ENCODE measurements around the gene NUP188. TPM values are rescaled to one million over a fixed set of nuclear protein-coding genes. Genes with fewer than 3 reads are reported as not detected.

The NUP188 gene
- polyA plus RNA-seq, 3 donors from 2014 or later = 12.2 to 31.8 (median 18.6) TPM

GRCh38 chr9:129037767-129038098, 90.2 kb downstream of the NUP188 start:
- Mint-ChIP-seq H3K4me3 (peak overlapping the region; percentile 90 to 98 (median 95)), H3K27ac (peak overlapping the region in 3 of 6 donors; percentile 40 to 79 (median 64)), H3K27me3 (ENCODE audit: low read depth in 3 of 3) (peaks cover 5% of the 10 kb centered on the region in 3 donors), H3K36me3 (peaks cover 0 to 7% (median 0%) of the 10 kb centered on the region in 3 donors), H3K4me1 (peaks cover 37 to 40% of the 10 kb centered on the region in 2 donors), H3K9me3 (no peaks in the 10 kb centered on the region)
- DNase-seq = no peak

- H3K36me3 Mint-ChIP-seq = peaks cover 0 to 7% (median 0%) of the 10 kb centered on the region in 3 donors
- DNase-seq = no peak
- H3K4me1 Mint-ChIP-seq = peaks cover 37 to 40% of the 10 kb centered on the region in 2 donors
- peak overlapping the region in 3 of 6 donors; percentile 40 to 79 (median 64) for H3K27ac Mint-ChIP-seq
- peak overlapping the region; percentile 53 to 98 (median 93) for H3K4me3 Mint-ChIP-seq
- no peaks in the 10 kb centered on the region for H3K9me3 Mint-ChIP-seq
- H3K27me3 Mint-ChIP-seq (ENCODE audit: low read depth in 3 of 3) = peaks cover 5% of the 10 kb centered on the region in 3 donors
These were observed 90.8 kb downstream of the NUP188 start for GRCh38 chr9:129038109-129038852.

GRCh38 chr9:129040113-129040643, 92.7 kb downstream of the NUP188 start:
- H3K27me3 Mint-ChIP-seq (ENCODE audit: low read depth in 3 of 3) = peaks cover 5% of the 10 kb centered on the region in 3 donors
- H3K4me3 Mint-ChIP-seq = no peak overlapping the region
- no peak overlapping the region for H3K27ac Mint-ChIP-seq
- H3K36me3 Mint-ChIP-seq = peaks cover 3 to 11% (median 4%) of the 10 kb centered on the region in 3 donors
- H3K4me1 Mint-ChIP-seq = peaks cover 37 to 40% of the 10 kb centered on the region in 2 donors
- H3K9me3 Mint-ChIP-seq = peaks cover 0 to 2% (median 0%) of the 10 kb centered on the region in 6 donors
- DNase-seq = no peak

GRCh38 chr9:129042016-129042415, 94.5 kb downstream of the NUP188 start:
- Mint-ChIP-seq H3K27ac (no peak overlapping the region), H3K36me3 (peaks cover 3 to 11% (median 4%) of the 10 kb centered on the region in 3 donors), H3K4me1 (peaks cover 21 to 27% of the 10 kb centered on the region in 2 donors), H3K9me3 (peaks cover 0 to 2% (median 0%) of the 10 kb centered on the region in 6 donors), H3K4me3 (no peak overlapping the region), H3K27me3 (ENCODE audit: low read depth in 3 of 3) (peaks cover 0 to 3% (median 0%) of the 10 kb centered on the region in 3 donors)
- no peak for DNase-seq

GRCh38 chr9:129052592-129052991, 105.1 kb downstream of the NUP188 start:
- H3K36me3 Mint-ChIP-seq = peaks cover 5 to 13% (median 7%) of the 10 kb centered on the region in 3 donors
- H3K9me3 Mint-ChIP-seq = no peaks in the 10 kb centered on the region
- H3K27me3 Mint-ChIP-seq (ENCODE audit: low read depth in 3 of 3) = peaks cover 0 to 2% (median 0%) of the 10 kb centered on the region in 3 donors
- no peaks in the 10 kb centered on the region for H3K4me1 Mint-ChIP-seq
- H3K27ac Mint-ChIP-seq = no peak overlapping the region
- no peak overlapping the region for H3K4me3 Mint-ChIP-seq
- no peak for DNase-seq

GRCh38 chr9:129053020-129053419, 105.5 kb downstream of the NUP188 start:
- no peak overlapping the region for H3K27ac Mint-ChIP-seq
- H3K4me3 Mint-ChIP-seq = no peak overlapping the region
- H3K4me1 Mint-ChIP-seq = peaks cover 3% of the 10 kb centered on the region in 2 donors
- peaks cover 0 to 2% (median 0%) of the 10 kb centered on the region in 3 donors for H3K27me3 Mint-ChIP-seq (ENCODE audit: low read depth in 3 of 3)
- no peaks in the 10 kb centered on the region for H3K9me3 Mint-ChIP-seq
- H3K36me3 Mint-ChIP-seq = peaks cover 5 to 17% (median 7%) of the 10 kb centered on the region in 3 donors
- DNase-seq = no peak

GRCh38 chr9:129054163-129054851, 106.8 kb downstream of the NUP188 start:
- no peak for DNase-seq
- H3K9me3 Mint-ChIP-seq = no peaks in the 10 kb centered on the region
- no peak overlapping the region for H3K27ac Mint-ChIP-seq
- peaks cover 5 to 10% of the 10 kb centered on the region in 2 donors for H3K4me1 Mint-ChIP-seq
- H3K4me3 Mint-ChIP-seq = no peak overlapping the region
- H3K36me3 Mint-ChIP-seq = peaks cover 5 to 13% (median 11%) of the 10 kb centered on the region in 3 donors
- H3K27me3 Mint-ChIP-seq (ENCODE audit: low read depth in 3 of 3) = peaks cover 0 to 3% (median 2%) of the 10 kb centered on the region in 3 donors

Other genes starting within 250 kb of the NUP188 start
- gene PKN3, start 245.2 kb upstream of the NUP188 start, polyA plus RNA-seq = 1 to 10 TPM; 2.1 to 3.9 (median 2.9) TPM
- gene ZDHHC12, start 223.6 kb upstream of the NUP188 start, polyA plus RNA-seq = 10 to 100 TPM; 63.7 to 76.6 (median 66.6) TPM
- 10 to 100 TPM; 28.5 to 51.5 (median 43.0) TPM for gene ZER1, start 175.8 kb upstream of the NUP188 start, polyA plus RNA-seq
- 10 to 100 TPM; 16.4 to 30.7 (median 19.4) TPM for gene TBC1D13, start 160.4 kb upstream of the NUP188 start, polyA plus RNA-seq
- 10 to 100 TPM; 18.4 to 34.0 (median 24.7) TPM for gene ENDOG, start 129.2 kb upstream of the NUP188 start, polyA plus RNA-seq
- 10 to 100 TPM; 54.2 to 82.1 (median 64.7) TPM for gene SPOUT1, start 117.9 kb upstream of the NUP188 start, polyA plus RNA-seq
- 10 to 100 TPM in 1 of 3 donors, 1 to 10 TPM in 2; 9.6 to 10.1 (median 10.0) TPM for gene KYAT1, start 65.7 kb upstream of the NUP188 start, polyA plus RNA-seq
- 10 to 100 TPM; 29.3 to 98.2 (median 34.6) TPM for gene LRRC8A, start 65.6 kb upstream of the NUP188 start, polyA plus RNA-seq
- gene PHYHD1, start 26.7 kb upstream of the NUP188 start, polyA plus RNA-seq = 1 to 10 TPM; 2.7 to 7.1 (median 4.1) TPM
- 10 to 100 TPM in 1 of 3 donors, 1 to 10 TPM in 2; 9.5 to 18.0 (median 10.0) TPM for gene DOLK, start 96 bp upstream of the NUP188 start, polyA plus RNA-seq
- gene SH3GLB2, start 80.6 kb downstream of the NUP188 start, polyA plus RNA-seq = 10 to 100 TPM; 20.4 to 42.2 (median 24.1) TPM
- gene MIGA2, start 88.9 kb downstream of the NUP188 start, polyA plus RNA-seq = 1 to 10 TPM; 4.8 to 9.1 (median 6.9) TPM
- 10 to 100 TPM in 2 of 3 donors, 1 to 10 TPM in 1; 9.0 to 13.1 (median 12.9) TPM for gene DOLPP1, start 133.4 kb downstream of the NUP188 start, polyA plus RNA-seq
- gene CRAT, start 163.1 kb downstream of the NUP188 start, polyA plus RNA-seq = 10 to 100 TPM in 2 of 3 donors, 1 to 10 TPM in 1; 9.8 to 22.4 (median 16.7) TPM
- 10 to 100 TPM; 16.8 to 19.1 (median 19.0) TPM for gene PTPA, start 163.7 kb downstream of the NUP188 start, polyA plus RNA-seq
- 1 to 10 TPM in 1 of 3 donors, under 1 TPM in 2; 0.15 to 1.1 (median 0.16) TPM for gene IER5L, start 230.6 kb downstream of the NUP188 start, polyA plus RNA-seq